Measurements from ENCODE around the gene STX8. TPM values are rescaled to one million over a fixed set of nuclear protein-coding genes. Genes with fewer than 3 reads are reported as not detected.
A peak's percentile ranks its signal among the peaks of the same experiment; 100 is the strongest.
"Not testable (repeated sequence)": the region's sequence is repeated elsewhere in the genome, so short reads cannot be mapped to it uniquely, and the experiment has no call there.

STX8 gene
- 58.4 and 107 TPM in 2 replicates for total RNA-seq

GRCh38 chr17:9575381-9576101, at the start of gene STX8:
STX8 (minus strand) TSS chr17:9575820; CDS start chr17:9575808, 12 bp downstream.
- no peak for TF ChIP-seq CTCF (IDR thresholded peaks at IDR 0.05; ENCODE audit: insufficient read depth, low read length, severe bottlenecking)
- Histone ChIP-seq H3K36me3 (ENCODE audit: control insufficient read depth, insufficient read depth, low read length) (no peaks in the 10 kb centered on the region), H3K4me3 (ENCODE audit: low read depth, low read length) (peak within 1 kb of the TSS; percentile 94), H3K27me3 (ENCODE audit: control insufficient read depth, insufficient read depth, low read length) (no peaks in the 10 kb centered on the region)
- peak; percentile 66 for DNase-seq (ENCODE audit: low read depth)
- FAIRE-seq, result no peak

- Histone ChIP-seq H3K27me3 (ENCODE audit: control insufficient read depth, insufficient read depth, low read length) (no peaks in the 10 kb centered on the region), H3K36me3 (ENCODE audit: control insufficient read depth, insufficient read depth, low read length) (no peaks in the 10 kb centered on the region), H3K4me3 (ENCODE audit: low read depth, low read length) (no peak overlapping the region)
- TF ChIP-seq CTCF (IDR thresholded peaks at IDR 0.05; ENCODE audit: insufficient read depth, low read length, severe bottlenecking), result no peak
- no peak for DNase-seq (ENCODE audit: low read depth)
- no peak for FAIRE-seq
Observed at GRCh38 chr17:9622961-9623360, 47.3 kb upstream of the STX8 start.

GRCh38 chr17:9615486-9615885, 39.9 kb upstream of the STX8 start:
- peak; percentile 70 for DNase-seq (ENCODE audit: low read depth)
- Histone ChIP-seq H3K36me3 (ENCODE audit: control insufficient read depth, insufficient read depth, low read length) (no peaks in the 10 kb centered on the region), H3K4me3 (ENCODE audit: low read depth, low read length) (no peak overlapping the region), H3K27me3 (ENCODE audit: control insufficient read depth, insufficient read depth, low read length) (no peaks in the 10 kb centered on the region)
- TF ChIP-seq CTCF (IDR thresholded peaks at IDR 0.05; ENCODE audit: insufficient read depth, low read length, severe bottlenecking), result no peak
- no peak for FAIRE-seq

GRCh38 chr17:9612006-9612405, 36.4 kb upstream of the STX8 start:
- H3K36me3 ChIP-seq (ENCODE audit: control insufficient read depth, insufficient read depth, low read length), result no peaks in the 10 kb centered on the region
- H3K4me3 ChIP-seq (ENCODE audit: low read depth, low read length), result no peak overlapping the region
- FAIRE-seq, result no peak
- H3K27me3 ChIP-seq (ENCODE audit: control insufficient read depth, insufficient read depth, low read length), result no peaks in the 10 kb centered on the region
- no peak for TF ChIP-seq CTCF (IDR thresholded peaks at IDR 0.05; ENCODE audit: insufficient read depth, low read length, severe bottlenecking)
- peak; percentile 18 for DNase-seq (ENCODE audit: low read depth)

- H3K4me3 ChIP-seq (ENCODE audit: low read depth, low read length), result no peak overlapping the region
- no peaks in the 10 kb centered on the region for H3K36me3 ChIP-seq (ENCODE audit: control insufficient read depth, insufficient read depth, low read length)
- TF ChIP-seq CTCF (IDR thresholded peaks at IDR 0.05; ENCODE audit: insufficient read depth, low read length, severe bottlenecking), result no peak
- no peaks in the 10 kb centered on the region for H3K27me3 ChIP-seq (ENCODE audit: control insufficient read depth, insufficient read depth, low read length)
- FAIRE-seq, result no peak
- no peak for DNase-seq (ENCODE audit: low read depth)
Observed at GRCh38 chr17:9611557-9611956, 35.9 kb upstream of the STX8 start.

GRCh38 chr17:9607058-9607457, 31.4 kb upstream of the STX8 start:
- DNase-seq (ENCODE audit: low read depth), result peak; percentile 40
- not testable (repeated sequence) for H3K4me3 ChIP-seq (ENCODE audit: low read depth, low read length); FAIRE-seq; H3K27me3 ChIP-seq (ENCODE audit: control insufficient read depth, insufficient read depth, low read length); H3K36me3 ChIP-seq (ENCODE audit: control insufficient read depth, insufficient read depth, low read length)

Measured in bronchial epithelial cell (primary cell).